HG03108 (cell line): Measurements from ENCODE around the gene ROCK2.

ENCODE experiments used
- ATAC-seq: cut with Tn5 transposase; IDR thresholded peaks from one replicate; pipeline ENCODE4 v1.9.1; 2021; ENCODE audit warnings: moderate library complexity; ENCODE audit not compliant: unreplicated experiment

The ROCK2 gene

GRCh38 chr2:11312770-11313471 lies 31.5 kb downstream of the ROCK2 start:
- ATAC-seq = no peak

- no peak for ATAC-seq
These were observed 32.9 kb downstream of the ROCK2 start for GRCh38 chr2:11311543-11311942.

GRCh38 chr2:11310212-11310611 lies 34.2 kb downstream of the ROCK2 start:
- ATAC-seq = no peak

GRCh38 chr2:11309706-11310105 lies 34.7 kb downstream of the ROCK2 start:
- no peak for ATAC-seq

GRCh38 chr2:11307764-11308415 lies 36.5 kb downstream of the ROCK2 start:
- no peak for ATAC-seq

GRCh38 chr2:11305958-11306357 lies 38.5 kb downstream of the ROCK2 start:
- no peak for ATAC-seq

GRCh38 chr2:11305338-11305737 lies 39.1 kb downstream of the ROCK2 start:
- ATAC-seq = no peak

- ATAC-seq = no peak
These were observed 40.0 kb downstream of the ROCK2 start for GRCh38 chr2:11304476-11304875.

GRCh38 chr2:11303290-11304013 lies 41.0 kb downstream of the ROCK2 start:
- no peak for ATAC-seq

GRCh38 chr2:11299439-11299838 lies 45.0 kb downstream of the ROCK2 start:
- ATAC-seq = no peak

- no peak for ATAC-seq
These were observed 45.8 kb downstream of the ROCK2 start for GRCh38 chr2:11298592-11298991.

GRCh38 chr2:11296401-11296800 lies 48.0 kb downstream of the ROCK2 start:
- no peak for ATAC-seq

GRCh38 chr2:11292464-11293255 lies 51.8 kb downstream of the ROCK2 start:
- ATAC-seq = no peak

- ATAC-seq = no peak
These were observed 53.7 kb downstream of the ROCK2 start for GRCh38 chr2:11290713-11291112.

- no peak for ATAC-seq
These were observed 54.2 kb downstream of the ROCK2 start for GRCh38 chr2:11290211-11290610.

- no peak for ATAC-seq
These were observed 56.0 kb downstream of the ROCK2 start for GRCh38 chr2:11288431-11288830.

- no peak for ATAC-seq
These were observed 57.7 kb downstream of the ROCK2 start for GRCh38 chr2:11286749-11287148.

- ATAC-seq = no peak
These were observed 58.1 kb downstream of the ROCK2 start for GRCh38 chr2:11286323-11286722.

GRCh38 chr2:11285499-11285898 lies 58.9 kb downstream of the ROCK2 start:
- no peak for ATAC-seq

GRCh38 chr2:11281186-11281585 lies 63.2 kb downstream of the ROCK2 start:
- no peak for ATAC-seq

- ATAC-seq = no peak
These were observed 63.7 kb downstream of the ROCK2 start for GRCh38 chr2:11280713-11281112.
